HFF-Myc (cell line): Measurements from ENCODE around the gene TYW1B.
"Not testable (repeated sequence)": the region's sequence is repeated elsewhere in the genome, so short reads cannot be mapped to it uniquely, and the experiment has no call there.

ENCODE experiments used
- DNase-seq: peaks from one replicate; pipeline ENCODE4 v3.0.0-alpha.2; 2011; ENCODE audit warnings: low read depth; ENCODE audit errors: extremely low read depth
- H3K4me3 ChIP-seq: replicated peaks from 2 replicates; pipeline ENCODE4 v1.5.1; 2011; ENCODE audit warnings: low read depth, mild to moderate bottlenecking, control low read depth, low read length
- CTCF ChIP-seq: IDR thresholded peaks from 2 replicates; pipeline ENCODE4 v1.5.1; 2012; ENCODE audit warnings: mild to moderate bottlenecking, low read depth, low read length, control low read depth; ENCODE audit errors: missing control alignments

TYW1B gene

GRCh38 chr7:72822497-72822896 is 5.5 kb downstream of the TYW1B start:
- H3K4me3 ChIP-seq, DNase-seq: not testable (repeated sequence)

GRCh38 chr7:72818663-72819361 is 9.2 kb downstream of the TYW1B start:
- H3K4me3 ChIP-seq, DNase-seq: not testable (repeated sequence)

- not testable (repeated sequence) for H3K4me3 ChIP-seq, DNase-seq
Observed at GRCh38 chr7:72817661-72818060, 10.3 kb downstream of the TYW1B start.

GRCh38 chr7:72816370-72817157 is 11.4 kb downstream of the TYW1B start:
- DNase-seq, H3K4me3 ChIP-seq: not testable (repeated sequence)

GRCh38 chr7:72810437-72810836 is 17.6 kb downstream of the TYW1B start:
- not testable (repeated sequence) for H3K4me3 ChIP-seq, DNase-seq

- not testable (repeated sequence) for H3K4me3 ChIP-seq, DNase-seq
Observed at GRCh38 chr7:72808511-72808910, 19.5 kb downstream of the TYW1B start.

- not testable (repeated sequence) for DNase-seq
Observed at GRCh38 chr7:72806851-72807250, 21.1 kb downstream of the TYW1B start.

GRCh38 chr7:72805526-72806494 is 22.2 kb downstream of the TYW1B start:
- no peak for TF ChIP-seq CTCF
- DNase-seq, result no peak

More at GRCh38 chr7:72806851-72807250, 21.1 kb downstream of the TYW1B start:
- H3K4me3 ChIP-seq, result not testable (repeated sequence)

GRCh38 chr7:72803778-72804177 is 24.2 kb downstream of the TYW1B start:
- not testable (repeated sequence) for DNase-seq, H3K4me3 ChIP-seq

More at GRCh38 chr7:72805526-72806494, 22.2 kb downstream of the TYW1B start:
- H3K4me3 ChIP-seq, result no peak overlapping the region

- not testable (repeated sequence) for H3K4me3 ChIP-seq, DNase-seq
Observed at GRCh38 chr7:72801564-72801963, 26.4 kb downstream of the TYW1B start.

GRCh38 chr7:72795401-72795800 is 32.6 kb downstream of the TYW1B start:
- not testable (repeated sequence) for DNase-seq

GRCh38 chr7:72793791-72794190 is 34.2 kb downstream of the TYW1B start:
- H3K4me3 ChIP-seq, result no peak overlapping the region
- DNase-seq, result no peak
- TF ChIP-seq CTCF, result no peak

More at GRCh38 chr7:72795401-72795800, 32.6 kb downstream of the TYW1B start:
- not testable (repeated sequence) for H3K4me3 ChIP-seq

- not testable (repeated sequence) for DNase-seq, H3K4me3 ChIP-seq
Observed at GRCh38 chr7:72790698-72791060, 37.3 kb downstream of the TYW1B start.

- not testable (repeated sequence) for DNase-seq, H3K4me3 ChIP-seq
Observed at GRCh38 chr7:72790048-72790697, 37.8 kb downstream of the TYW1B start.
